ENCODE measurements around the gene SARDH. TPM values are rescaled to one million over a fixed set of nuclear protein-coding genes. Genes with fewer than 3 reads are reported as not detected.

The SARDH gene, protein sequence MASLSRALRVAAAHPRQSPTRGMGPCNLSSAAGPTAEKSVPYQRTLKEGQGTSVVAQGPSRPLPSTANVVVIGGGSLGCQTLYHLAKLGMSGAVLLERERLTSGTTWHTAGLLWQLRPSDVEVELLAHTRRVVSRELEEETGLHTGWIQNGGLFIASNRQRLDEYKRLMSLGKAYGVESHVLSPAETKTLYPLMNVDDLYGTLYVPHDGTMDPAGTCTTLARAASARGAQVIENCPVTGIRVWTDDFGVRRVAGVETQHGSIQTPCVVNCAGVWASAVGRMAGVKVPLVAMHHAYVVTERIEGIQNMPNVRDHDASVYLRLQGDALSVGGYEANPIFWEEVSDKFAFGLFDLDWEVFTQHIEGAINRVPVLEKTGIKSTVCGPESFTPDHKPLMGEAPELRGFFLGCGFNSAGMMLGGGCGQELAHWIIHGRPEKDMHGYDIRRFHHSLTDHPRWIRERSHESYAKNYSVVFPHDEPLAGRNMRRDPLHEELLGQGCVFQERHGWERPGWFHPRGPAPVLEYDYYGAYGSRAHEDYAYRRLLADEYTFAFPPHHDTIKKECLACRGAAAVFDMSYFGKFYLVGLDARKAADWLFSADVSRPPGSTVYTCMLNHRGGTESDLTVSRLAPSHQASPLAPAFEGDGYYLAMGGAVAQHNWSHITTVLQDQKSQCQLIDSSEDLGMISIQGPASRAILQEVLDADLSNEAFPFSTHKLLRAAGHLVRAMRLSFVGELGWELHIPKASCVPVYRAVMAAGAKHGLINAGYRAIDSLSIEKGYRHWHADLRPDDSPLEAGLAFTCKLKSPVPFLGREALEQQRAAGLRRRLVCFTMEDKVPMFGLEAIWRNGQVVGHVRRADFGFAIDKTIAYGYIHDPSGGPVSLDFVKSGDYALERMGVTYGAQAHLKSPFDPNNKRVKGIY
- total RNA-seq, result not detected in 2 replicates

DNA sequence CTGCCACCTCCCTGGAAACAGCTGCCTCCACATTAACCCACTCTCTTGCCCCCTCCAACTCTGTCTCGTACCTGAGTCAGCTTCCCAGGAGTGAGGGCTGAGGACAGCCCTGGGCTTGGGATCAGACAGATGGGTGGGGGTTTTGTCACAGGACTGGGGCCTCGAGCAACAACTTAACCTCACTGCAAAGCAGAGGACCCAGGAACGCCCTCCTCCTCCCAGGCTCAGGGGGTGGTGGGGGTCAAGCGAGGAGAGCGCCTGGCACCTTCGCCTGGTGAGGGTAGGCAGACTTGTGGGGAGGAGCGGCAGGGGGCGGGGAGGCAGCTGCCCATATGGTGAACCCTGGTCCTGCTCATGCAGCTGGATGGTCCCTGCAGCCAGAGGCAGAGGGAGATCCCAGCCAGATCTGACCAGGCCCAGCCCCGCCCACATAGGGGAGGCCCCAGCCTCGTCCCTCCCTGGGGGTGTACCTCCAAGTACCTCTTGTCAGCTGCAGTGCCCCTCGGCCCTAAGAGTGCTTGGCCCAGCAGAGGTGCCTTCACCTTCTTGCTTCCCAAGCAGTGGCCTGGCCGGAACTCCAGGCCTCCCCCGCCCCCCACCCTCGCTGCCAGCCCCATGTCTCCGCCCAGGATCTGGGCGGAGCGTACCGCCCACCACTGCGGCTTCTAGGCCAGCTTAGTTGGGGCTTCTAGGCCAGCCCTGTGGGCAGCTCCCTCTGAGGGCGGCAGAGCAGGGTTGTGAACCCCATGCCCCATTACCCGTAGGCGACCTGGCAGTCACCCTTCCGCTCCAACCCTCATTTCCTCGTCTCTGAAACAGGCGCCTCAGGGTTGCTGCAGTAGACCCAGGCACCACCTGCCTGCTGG, at the start of gene SARDH:
Gene SARDH, minus strand, starts transcription at position 579 of the 866 bp plus-strand sequence. CDS start 4,179 bp downstream, outside the sequence.

DNA sequence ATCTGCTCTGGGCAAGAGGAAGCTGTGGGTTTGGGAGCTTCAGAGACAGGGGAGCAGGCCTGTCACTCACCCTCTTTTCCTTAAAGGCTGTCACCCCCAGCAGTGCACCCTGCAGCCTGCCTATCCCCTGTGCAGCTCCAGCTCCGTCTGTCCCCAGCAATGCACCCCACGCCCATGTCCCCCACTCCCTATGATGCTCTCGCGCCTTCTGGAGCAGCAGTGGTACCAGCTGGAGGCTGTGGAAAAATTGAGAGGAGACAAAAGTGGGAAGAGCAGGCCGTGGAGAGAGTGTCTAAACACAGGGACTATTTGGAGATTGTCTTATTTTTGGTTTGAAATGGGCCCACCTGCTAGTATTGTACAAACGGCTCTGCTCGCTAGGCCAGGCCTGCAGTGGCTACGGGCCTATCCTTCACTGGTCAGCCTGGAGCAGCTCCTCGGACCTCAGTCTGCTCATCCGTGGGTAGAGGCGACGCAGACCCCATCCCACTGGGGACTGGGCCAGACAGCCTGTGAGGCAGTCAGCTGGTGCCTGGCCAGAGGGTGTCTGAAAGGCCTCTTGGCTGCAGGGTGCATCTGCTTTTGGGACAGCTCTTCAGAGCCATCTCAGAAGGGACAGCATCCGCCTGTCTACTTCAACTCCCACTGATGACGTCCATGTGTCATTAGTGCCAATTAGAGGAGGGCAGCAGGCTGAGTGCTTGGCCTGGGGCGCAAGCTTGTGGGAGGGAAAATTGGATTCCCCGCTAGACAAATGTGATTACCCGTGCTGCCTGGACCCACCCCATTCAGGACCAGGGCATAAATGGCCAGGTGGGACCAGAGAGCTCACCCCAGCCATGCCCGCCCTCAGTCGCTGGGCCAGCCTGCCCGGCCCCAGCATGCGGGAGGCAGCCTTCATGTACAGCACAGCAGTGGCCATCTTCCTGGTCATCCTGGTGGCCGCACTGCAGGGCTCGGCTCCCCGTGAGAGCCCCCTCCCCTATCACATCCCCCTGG, 102.3 kb downstream of the SARDH start, which contains the start of gene DBH:
Gene DBH, plus strand, starts transcription at position 831 of the 999 bp plus-strand sequence. Its CDS starts 9 bp downstream, at position 840.

Other genes with a start within 250 kb of the SARDH start
- gene MYMK, start 213.4 kb downstream of the SARDH start, total RNA-seq, result not detected in 2 replicates
- not detected in 2 replicates for gene ADAMTSL2, start 203.6 kb downstream of the SARDH start, total RNA-seq
- not detected in 2 replicates for gene FAM163B, start 129.0 kb downstream of the SARDH start, total RNA-seq
- not detected in 2 replicates for gene DBH, start 102.0 kb downstream of the SARDH start, total RNA-seq